Iris pigment epithelial cell (primary cell): ENCODE measurements around the gene ALOX12B.
A peak's percentile ranks its signal among the peaks of the same experiment; 100 is the strongest.

Source experiments
- DNase-seq: peaks from one replicate; pipeline ENCODE4 v3.0.0-alpha.2; 2011; ENCODE audit warnings: low read depth

ALOX12B gene

DNA sequence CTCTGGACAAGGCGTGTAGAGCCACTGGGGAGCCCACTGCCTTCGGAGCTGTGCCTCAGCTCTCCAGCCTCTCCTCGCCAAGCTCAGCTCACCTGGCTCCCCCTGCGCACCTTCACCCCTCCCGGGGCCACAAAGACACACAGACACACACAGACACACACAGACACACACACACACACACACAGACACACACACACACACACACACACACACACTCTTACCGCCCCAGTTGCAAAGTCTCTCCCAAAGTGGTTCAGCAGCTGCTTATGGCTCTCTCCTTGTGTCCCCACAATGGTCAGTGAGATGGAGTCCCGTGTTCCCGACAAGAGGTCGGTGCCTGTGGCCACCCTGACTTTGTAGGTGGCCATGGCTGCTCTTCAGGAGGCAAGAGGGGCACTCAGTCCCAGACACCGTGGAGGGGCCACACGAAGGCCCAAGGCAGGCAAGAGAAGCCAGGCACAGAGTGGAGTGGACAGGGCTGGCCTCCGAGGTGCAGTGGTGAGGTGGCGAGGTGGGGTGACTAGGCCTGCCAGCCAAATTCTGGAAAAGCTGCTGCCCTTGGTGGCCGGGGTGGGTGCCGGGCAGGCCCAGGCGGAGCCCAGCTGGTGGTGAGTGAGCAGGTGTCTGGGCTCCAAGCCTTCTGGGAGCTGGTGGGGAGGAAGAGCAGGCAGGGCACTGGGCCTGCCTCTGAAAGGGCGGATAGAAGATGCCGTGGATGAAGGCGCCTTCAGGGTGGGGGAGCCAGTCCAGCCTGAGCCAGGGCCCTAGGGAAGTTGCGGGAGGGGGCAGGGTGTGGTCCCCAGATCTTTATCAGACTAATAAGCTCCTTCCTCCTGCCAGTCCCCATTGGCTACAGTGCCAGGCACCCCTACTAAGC is at the start of gene ALOX12B:
Gene ALOX12B, minus strand, starts transcription at position 642 of the 877 bp plus-strand sequence. Its CDS starts 274 bp downstream, at position 368.
- DNase-seq = no peak

DNA sequence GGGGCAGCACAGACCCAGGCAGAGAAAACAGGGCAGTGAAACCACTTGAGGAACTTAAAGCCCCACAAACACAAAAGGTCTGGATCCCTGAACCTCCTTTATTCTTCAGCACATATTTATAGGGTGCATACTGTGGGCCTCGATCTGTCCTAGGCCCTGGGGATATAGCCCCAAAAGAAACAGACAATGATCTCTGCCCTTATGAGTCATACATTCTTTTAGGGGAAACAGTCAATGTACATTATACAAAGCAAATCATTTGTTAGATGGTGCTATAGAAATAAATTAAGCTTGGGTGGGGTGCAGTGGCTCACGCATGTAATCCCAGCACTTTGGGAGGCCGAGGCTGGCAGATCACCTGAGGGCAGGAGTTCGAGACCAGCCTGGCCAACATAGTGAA is 46.4 kb upstream of the ALOX12B start:
- DNase-seq = no peak

DNA sequence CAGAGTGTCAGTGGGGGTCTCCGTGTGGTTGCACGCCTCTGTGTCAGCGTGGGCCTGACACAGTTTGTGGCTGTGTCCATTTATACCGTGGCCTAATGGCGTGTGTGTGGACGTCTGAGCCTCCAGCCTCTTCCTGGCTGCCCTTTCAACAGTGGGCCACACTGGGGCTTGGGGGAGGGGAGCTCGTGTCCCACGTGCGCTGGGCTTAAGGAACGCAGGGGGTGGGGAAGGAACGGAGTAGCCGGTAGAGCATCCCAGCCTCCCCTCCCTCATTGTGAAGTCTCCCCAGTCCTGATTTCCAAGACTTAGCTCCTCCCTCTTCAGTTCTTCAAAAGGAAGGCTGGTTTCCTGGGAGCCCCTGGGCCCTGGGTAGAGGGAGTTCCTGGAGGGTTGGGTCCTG is 45.9 kb upstream of the ALOX12B start:
- no peak for DNase-seq

DNA sequence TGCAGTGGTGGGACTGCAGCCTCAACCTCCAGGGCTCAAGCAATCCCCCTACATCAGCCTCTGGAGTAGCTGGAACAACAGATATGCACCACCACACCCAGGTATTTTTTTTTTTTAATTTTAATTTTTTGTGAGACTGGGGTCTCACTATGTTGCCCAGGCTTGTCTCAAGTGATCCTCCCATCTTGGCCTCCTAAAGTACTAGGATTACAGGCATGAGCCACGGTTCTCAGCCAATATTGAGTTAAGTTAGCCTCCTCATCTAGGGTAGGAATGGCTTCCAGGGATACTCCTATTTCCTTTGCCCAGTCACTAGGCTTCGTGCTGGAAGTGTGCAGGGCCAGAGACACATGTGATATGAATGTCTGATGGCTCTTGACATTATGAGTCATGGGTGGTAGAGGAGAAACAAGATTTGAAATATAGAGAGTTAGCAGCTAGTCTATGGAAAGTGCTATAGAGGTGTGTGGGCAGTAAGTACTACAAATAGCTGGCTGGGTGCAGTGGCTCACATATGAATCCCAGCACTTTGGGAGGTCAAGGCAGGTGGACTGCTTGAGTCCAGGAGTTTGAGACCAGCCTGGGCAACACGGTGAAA is 44.4 kb upstream of the ALOX12B start:
- DNase-seq = no peak

DNA sequence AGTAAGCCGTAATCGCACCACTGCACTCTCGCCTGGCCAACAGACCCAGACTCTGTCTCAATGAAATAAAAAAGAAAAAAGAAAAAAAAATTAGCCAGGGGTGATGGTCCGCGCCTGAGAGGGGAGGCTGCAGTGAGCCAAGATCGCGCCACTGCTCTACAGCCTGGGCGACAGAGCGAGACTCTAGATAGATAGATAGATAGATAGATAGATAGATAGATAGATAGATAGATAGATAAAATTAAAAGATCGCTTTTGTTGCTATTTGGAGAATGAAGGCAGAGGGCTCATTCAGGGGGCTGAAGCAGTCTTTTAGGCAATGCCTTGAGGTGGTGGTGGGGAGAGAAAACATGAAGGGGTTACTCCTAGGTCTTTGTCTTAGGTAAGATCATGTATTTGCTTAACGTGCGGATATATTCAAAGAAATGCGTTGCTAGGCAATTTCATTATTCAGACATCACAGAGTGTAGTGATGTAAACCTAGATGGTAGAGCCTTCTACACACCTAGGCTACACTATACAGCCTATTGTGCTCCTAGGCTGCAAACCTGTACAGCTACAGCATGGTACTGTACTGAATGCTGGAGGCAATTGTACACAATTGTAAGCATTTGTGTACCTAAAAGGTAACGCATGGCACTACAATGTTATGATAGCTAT is 40.7 kb upstream of the ALOX12B start:
- no peak for DNase-seq

DNA sequence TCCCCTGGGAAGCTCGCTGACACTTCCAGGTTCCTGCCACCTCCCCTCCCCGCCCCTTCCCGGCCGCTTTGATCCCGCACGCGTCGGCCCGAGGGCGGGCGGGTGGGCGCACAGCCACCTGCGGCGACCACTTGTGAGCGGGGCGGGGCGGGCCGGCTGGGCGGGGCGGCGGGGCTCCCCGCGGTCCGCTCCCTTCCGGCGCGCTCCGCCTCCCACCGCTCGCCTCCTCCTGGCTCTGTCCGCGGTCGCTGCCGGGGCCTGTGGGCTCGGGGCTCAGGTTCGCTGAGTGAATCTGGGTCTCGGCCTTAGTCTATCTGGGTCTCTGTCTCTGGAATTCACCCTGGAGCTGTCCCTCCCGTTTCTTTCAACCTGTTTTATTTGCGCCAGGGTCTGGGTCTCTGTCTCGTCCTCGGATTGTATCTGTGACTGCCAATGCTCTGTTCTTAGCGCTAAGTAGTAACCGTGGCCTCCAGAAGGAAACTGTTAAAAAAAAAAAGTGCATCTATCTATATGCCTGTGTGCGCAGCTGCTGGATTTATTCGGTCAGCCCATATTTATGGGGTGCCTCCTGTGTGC is 39.1 kb upstream of the ALOX12B start:
- peak; percentile 64 for DNase-seq

DNA sequence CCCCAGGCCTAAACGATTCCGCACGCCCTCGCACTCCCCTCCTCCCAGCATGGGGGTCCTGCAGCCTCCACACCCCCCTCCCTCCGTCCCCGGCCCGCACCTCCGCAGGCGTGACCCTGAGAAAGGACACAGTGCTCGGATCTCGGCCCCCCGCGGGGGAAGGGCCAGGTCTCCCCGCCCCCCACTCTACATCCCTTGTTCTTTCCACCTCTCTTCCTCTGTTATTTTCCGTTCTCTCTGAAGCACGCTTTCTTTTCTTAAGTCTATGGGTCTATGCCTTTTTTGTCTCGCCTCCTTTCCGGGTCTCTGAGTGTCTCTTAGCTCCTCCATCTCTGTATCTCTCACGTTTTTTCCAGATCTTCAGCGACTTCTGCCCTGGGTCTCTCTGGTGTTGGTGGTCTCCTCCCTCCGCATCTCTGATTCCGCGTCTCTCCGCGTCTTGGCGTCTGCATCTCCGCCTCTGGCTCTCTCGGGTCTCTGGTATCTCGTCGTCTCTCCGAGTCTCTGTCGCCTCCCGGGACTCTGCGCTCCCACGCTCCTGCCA is 38.5 kb upstream of the ALOX12B start:
- no peak for DNase-seq

DNA sequence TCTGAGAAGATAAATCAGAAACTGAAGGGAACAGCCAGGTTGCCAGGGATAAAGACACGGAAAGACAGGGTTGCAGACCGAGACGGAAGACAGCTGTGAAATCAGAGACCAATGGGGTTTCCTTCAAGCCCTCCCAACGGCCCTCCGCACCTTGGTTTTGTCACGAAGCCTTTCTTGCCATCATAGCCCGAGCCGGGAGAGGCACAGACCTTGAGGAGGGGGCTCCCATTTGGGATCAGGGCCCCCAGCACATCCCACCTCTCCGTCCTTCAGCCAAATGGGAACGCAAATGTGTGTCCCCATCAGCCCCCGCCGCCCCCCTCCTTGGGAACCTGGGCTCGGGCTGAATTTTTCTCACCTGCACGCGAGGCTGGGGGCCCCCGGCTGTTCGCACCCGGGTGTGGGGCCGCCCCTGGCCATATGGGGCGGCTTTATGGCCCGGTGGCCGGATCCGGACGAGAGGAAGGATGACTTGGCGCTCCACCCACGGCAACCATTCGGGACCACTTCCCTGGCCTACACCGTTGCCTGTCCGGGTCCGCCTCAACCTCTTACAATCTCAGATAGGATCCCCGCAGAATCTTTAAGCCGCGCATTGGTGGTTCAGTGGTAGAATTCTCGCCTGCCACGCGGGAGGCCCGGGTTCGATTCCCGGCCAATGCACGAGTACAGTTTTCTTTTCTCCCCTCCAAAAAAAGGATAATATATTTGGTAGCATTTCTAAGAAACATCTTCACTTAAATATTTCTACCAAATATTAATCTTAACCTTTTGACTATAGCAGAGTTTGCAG is 37.8 kb upstream of the ALOX12B start:
- peak; percentile 37 for DNase-seq

DNA sequence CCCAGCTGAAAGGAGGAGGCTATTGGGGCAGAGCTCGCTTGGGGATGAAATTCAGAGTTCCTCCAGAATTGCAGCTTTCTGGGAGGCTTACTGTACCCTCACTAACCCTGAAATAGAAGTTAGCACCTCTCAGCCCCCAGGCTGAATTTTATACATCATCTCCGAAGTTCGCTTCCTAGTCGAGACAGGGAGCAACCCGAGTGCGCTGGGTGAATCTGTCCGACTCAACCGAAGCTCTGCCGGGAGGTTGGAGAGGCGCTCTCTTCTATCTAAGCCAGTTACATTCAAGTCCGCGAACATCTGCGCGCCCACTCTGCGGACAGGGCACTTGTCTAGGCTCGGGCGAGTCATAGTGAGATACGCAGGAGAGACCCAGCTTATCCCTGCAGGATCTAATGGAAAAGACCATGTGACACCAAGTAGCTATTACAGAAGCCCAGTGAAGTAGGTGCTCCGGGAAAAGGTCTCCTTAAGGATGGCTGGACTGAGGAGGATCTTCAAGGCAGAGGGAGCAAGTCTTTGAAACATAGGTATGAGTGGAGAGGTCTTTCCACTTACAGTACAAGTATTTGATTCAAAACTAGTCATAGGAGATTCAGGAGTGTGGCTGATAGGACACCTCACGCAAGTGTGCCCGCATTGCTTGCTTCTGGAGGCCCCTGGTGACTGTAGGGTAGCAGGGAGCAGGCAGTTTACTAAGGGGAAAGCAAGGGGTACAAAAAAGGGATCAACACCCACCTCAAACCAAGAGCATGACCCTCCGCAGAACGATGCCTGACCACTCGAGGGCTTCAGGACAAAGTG is 37.0 kb upstream of the ALOX12B start:
- DNase-seq = peak; percentile 47

DNA sequence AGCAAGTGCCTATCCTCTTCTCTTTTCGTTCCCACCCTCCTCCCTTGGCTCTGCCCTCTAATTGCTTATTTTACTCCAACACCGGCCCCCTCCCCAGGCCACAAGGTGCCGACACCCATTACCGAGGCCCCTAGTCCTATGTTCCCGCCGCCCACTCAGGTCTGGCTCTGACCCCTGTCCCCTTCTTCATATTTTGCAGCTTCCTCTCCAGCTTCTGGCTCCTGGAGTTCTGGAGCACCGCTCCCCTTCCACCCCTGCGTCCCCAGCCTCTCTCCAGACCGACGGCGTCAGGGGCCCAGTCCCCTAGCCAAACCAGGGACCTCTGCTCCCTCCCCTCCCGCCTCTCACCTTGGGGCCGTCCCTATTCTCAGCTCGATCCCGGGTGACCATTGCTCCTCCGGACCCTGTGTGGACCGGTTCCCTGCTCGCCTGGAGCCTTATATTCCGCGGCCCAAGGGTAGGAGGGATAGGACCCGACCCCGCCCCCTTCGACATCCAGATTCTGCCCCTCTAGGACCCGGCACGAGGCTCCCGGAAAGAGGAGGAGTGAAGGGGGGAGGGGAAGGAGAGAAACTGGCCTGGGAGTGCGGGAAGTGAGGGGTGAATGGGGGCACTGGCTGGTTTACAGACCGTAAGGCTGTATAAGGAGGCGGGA is 36.3 kb upstream of the ALOX12B start, which contains the start of gene HES7:
Gene HES7, minus strand, starts transcription at position 412 of the 655 bp plus-strand sequence. Its CDS starts 22 bp downstream, at position 390.
- DNase-seq = no peak

DNA sequence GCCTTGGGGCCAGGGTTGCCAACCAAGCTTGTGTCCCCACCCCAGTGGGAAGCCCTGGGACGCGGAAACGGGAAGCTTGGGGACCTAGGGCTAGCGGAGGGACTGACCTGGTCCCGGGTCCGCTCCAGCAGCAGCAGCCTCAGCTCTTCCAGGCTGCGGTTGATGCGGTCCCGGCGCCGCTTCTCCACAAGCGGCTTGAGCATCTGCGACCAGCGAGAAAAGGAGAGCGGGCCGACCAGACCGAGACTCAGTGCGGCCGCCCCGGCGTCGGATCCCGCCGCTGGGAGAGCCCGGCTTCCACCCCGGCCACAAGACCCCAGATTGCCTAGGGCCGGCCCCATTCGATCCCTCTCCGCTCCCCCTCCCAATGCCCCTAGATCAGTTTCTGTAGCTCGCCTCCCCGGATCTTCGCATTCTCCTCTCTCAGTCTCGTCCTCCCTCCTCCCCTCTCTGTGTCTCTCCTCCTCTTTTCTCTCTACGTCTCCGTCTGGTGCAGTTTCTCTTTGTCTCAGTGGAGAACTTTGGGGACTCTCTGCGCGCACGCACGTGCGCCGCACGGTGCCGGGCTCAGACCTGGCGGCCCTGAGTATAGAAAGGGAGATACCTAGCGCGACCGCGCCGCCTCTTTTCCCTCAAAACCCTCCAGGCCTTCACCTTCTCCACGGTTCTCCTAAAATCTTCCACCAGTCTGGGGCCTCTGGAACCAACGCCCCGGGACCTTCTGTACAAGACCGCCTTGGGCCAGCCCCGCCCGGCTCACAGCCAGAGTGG is 35.6 kb upstream of the ALOX12B start:
- peak; percentile 62 for DNase-seq

DNA sequence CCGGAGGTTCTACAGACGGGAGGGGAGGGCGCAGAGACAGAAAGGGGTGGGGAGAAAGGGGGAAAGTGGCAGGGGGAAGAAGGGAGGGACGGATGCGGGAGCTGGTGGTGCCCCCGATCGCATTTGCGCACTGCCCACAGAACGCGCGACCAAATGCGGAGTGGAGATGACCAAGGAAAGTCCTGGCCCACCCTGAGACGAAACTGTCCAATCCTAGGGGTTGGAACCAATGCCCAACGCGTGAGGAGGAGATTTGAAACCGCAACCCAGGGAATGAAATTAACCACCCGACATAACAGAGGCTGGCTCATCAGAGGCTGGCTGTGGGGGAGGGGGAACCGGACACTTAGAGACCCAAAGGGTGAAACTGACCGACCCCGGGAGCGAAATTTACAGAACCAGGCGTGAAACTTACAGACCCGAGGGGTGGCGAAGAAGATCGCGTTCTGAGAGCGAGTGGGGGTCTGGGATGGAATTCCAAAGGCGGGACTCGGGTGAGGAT is 35.0 kb upstream of the ALOX12B start:
- peak; percentile 47 for DNase-seq

DNA sequence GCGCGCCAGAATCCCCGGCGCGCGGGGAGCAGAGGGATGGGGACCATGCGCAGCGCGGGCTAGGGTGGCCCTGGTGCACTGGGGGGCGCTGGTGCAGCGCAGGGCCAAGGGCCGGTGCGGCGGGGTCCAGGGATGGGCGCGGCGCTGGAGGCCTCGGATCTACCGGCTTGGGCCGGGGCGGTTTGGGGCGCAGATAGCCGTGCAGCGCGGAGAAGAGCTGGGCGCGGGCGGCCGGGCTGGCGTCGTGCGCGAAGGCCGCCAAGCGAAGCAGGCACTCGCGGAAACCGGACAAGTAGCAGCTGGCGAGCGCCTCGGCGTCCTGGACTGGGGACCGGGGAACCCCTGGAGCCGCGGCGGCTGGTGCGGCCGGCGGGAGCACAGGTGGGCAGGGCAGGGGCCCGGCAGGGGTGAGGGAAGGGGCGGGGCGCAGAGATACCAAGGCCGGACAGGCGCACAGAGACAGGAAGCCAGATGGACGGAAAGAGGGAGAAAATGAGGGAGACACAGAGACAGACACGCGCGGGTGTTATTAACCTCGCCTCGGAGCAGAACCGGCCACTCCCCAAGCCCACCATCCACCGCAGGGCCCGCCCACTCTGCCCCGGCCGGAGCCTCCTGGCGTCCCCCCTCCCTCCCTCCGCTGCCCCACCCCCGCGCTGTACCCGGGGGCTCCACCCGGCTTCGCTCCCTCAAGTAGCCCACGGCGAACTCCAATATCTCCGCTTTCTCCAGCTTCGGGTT is 34.3 kb upstream of the ALOX12B start:
- peak; percentile 65 for DNase-seq

DNA sequence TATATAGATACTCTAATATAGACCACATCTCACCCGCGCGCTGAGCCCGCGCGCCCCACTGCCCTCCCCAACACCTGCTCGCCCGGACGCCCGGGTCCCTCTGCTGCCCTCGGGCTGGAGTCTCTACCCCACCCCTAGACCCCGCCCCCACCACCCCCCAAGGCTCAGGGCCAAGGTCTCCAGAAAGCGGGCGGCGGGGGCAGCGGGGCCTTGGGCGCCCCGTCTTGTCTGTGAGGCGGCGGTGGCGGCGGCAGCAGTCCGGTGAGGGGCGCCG is 33.8 kb upstream of the ALOX12B start:
- no peak for DNase-seq

DNA sequence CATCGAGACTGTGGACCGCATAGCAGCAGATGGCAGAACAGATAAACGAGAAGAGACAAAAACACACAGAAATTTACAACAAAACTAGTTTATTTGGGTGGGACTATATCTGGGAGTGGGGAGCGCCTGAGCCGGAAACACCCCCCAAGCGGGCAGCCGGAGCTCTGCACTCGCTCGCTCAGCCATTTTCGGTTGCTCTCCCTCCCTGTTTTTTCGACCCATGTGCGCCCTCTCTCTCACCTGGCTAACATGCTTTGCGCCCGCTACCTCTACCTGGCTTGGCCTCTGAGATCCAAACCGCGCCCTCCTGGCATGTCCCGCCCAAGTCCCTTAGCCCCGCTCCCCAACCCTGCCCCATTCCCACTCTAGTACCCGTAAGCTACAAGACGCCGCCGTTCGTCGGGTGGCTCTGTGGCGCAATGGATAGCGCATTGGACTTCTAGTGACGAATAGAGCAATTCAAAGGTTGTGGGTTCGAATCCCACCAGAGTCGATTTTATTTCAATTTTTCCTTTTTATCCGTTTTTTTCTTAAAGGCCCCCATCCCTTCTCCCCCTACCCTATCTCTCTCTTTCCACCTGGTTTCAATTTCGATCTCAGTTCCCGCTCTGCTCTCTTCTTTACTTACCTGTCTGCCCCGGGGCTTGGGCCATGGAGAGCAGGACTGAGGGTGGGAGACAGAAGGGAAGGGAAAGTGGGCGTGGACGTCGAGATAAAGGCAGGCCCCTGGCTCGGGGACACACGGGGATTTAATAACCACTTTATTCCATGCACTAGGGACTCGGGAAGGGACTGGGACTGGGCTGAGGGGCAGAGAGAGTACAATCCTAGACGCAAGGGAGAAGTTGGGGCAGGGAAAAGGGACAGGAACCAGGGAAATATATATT is 33.2 kb upstream of the ALOX12B start:
- peak; percentile 67 for DNase-seq

DNA sequence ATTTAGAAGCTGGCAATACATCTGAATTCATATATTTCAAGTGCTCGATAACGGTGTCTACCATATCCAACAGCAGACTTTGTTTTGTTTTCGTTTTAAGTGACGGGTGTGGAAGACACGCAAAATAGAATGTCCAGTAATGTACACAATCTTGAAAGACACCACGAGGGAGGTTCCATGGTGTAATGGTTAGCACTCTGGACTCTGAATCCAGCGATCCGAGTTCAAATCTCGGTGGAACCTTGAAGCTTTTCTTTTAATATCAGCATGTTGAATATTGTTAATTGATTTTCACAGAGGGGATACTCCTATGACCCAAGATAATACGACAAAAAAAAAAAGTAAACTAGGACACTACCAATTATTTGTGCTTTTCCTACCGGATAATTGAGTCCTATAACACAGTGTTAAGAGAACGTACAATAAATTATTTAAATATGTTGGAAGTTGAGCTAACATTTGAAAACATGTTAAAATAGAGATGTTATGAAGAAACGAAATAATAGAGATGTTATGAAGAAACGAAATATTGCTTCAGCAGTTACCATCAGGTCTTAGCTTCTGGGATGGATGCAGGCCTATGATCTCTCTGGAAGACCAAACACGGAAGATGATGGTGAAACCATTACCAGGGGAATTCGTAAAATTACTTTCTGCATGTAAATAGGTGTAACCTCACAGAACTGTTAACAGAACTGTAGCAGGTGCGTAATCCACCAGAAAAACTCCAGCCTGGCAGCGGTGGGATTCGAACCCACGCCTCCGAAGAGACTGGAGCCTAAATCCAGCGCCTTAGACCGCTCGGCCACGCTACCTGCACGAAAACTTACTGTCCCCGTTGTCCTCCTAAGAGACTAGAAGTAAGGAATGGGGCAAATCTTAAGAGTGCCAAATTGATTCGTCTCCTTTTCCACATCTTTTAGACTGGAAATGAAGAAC is 32.3 kb upstream of the ALOX12B start:
- peak; percentile 88 for DNase-seq
